HepG2 (cell line): Measurements from ENCODE around the gene MRLN. TPM values are rescaled to one million over a fixed set of nuclear protein-coding genes. Genes with fewer than 3 reads are reported as not detected.

ENCODE experiments used
- ATAC-seq: fragments of 200-7000 bp; cut with Tn5 transposase; 3 replicates; pipeline ENCODE4 v1.9.1; 2020; ENCODE audit warnings: mild to moderate bottlenecking, moderate library complexity
- BruUV-seq: library from RNA; stranded (reverse); fragments of 400-500 nt; replicated peaks from 2 replicates; lab custom pipeline; 2021; lab: Mats Ljungman, UMichigan
- CTCF ChIA-PET: fragments of 300-600 bp; formaldehyde crosslinking; extraction: SDS; loops from one replicate; lab custom pipeline; 2021; ENCODE audit warnings: low total read pairs, inconsistent platforms, low intra/inter-chr PET ratio; lab: Yijun Ruan, JAX
- POLR2A ChIA-PET: fragments of 350-600 bp; sonication (Branson Sonifier 250); formaldehyde crosslinking; loops from one replicate; lab custom pipeline; 2020; ENCODE audit warnings: antibody characterized with exemption, inconsistent platforms; lab: Yijun Ruan, JAX
- DNase-seq: peaks from one replicate; pipeline ENCODE4 v3.0.0-alpha.2; 2015; ENCODE audit warnings: low spot score
- FAIRE-seq: peaks from 3 replicates; lab custom pipeline; 2011; peaks lifted over from hg19 to GRCh38; lab: Jason Lieb, UNC
- H2AFZ ChIP-seq: one replicate; pipeline ENCODE4 v1.6.1; 2011; ENCODE audit warnings: low read length, inconsistent platforms
- H3K27ac ChIP-seq: fragments of 300-600 bp; 3 replicates; pipeline ENCODE4 v1.8.0; 2011; ENCODE audit warnings: mixed run types, mild to moderate bottlenecking, mixed read lengths, low read length, inconsistent platforms; ENCODE audit not compliant: insufficient read depth; ENCODE audit errors: extremely low read length
- H3K27me3 ChIP-seq, 2 experiments: fragments of 200-600 bp in 1 of 2; 2 replicates in 1 of 2; 3 replicates in 1 of 2; pipeline versions ENCODE4 v1.6.0 to v1.8.0; 2011; ENCODE audit warnings: low read length in 2 of 2, mild to moderate bottlenecking in 2 of 2, moderate library complexity in 2 of 2, inconsistent platforms in 1 of 2; ENCODE audit not compliant: insufficient read depth in 2 of 2, control insufficient read depth in 1 of 2
- H3K36me3 ChIP-seq, 2 experiments: fragments of 200-600 bp in 1 of 2; replicated peaks in 1 of 2; 2 replicates in 1 of 2; 3 replicates in 1 of 2; pipeline versions ENCODE4 v1.5.1 to v1.8.0; 2011; ENCODE audit warnings: low read length in 2 of 2, inconsistent platforms in 1 of 2; ENCODE audit not compliant: insufficient read depth in 2 of 2, control insufficient read depth in 1 of 2
- H3K4me1 ChIP-seq: 2 replicates; pipeline ENCODE4 v1.5.1; 2012; ENCODE audit warnings: low read length, inconsistent platforms; ENCODE audit not compliant: insufficient read depth
- H3K4me2 ChIP-seq: 2 replicates; pipeline ENCODE4 v1.6.0; 2011; ENCODE audit warnings: low read depth, low read length, inconsistent platforms
- H3K4me3 ChIP-seq, 3 experiments: fragments of 200-600 bp in 1 of 3; sonication (generic), shearing (Covaris generic) in 1 of 3; replicated peaks in 1 of 3; 2 replicates each; pipeline ENCODE4 v1.5.1; 2011 to 2016; ENCODE audit warnings: low read length in 3 of 3, inconsistent platforms in 2 of 3, low read depth in 2 of 3, mild to moderate bottlenecking in 2 of 3, control low read depth in 1 of 3, mixed read lengths in 1 of 3; ENCODE audit not compliant: insufficient read depth in 1 of 3
- H3K79me2 ChIP-seq: one replicate; pipeline ENCODE4 v1.6.1; 2011; ENCODE audit warnings: low read length, inconsistent platforms; ENCODE audit not compliant: insufficient read depth
- H3K9ac ChIP-seq: 2 replicates; pipeline ENCODE4 v1.6.0; 2011; ENCODE audit warnings: mild to moderate bottlenecking, low read depth, low read length, inconsistent platforms; ENCODE audit not compliant: insufficient read depth
- H3K9me3 ChIP-seq: 2 replicates; pipeline ENCODE4 v1.5.1; 2012; ENCODE audit warnings: mild to moderate bottlenecking, low read length
- H4K20me1 ChIP-seq: 2 replicates; pipeline ENCODE4 v1.6.0; 2011; ENCODE audit warnings: inconsistent platforms, mild to moderate bottlenecking, low read length, moderate library complexity; ENCODE audit not compliant: insufficient read depth
- ARID2 ChIP-seq: sonication (generic); formaldehyde crosslinking; IDR thresholded peaks from 2 replicates; pipeline ENCODE4 v1.8.1; 2022; ENCODE audit warnings: mild to moderate bottlenecking, missing genetic modification reagents, borderline replicate concordance
- ARID5B ChIP-seq: IDR thresholded peaks from 2 replicates; pipeline ENCODE4 v1.4.0; 2020; ENCODE audit warnings: mild to moderate bottlenecking, missing genetic modification reagents
- CC2D1A ChIP-seq: sonication (generic); formaldehyde crosslinking; IDR thresholded peaks from 2 replicates; pipeline ENCODE4 v1.8.1; 2023; ENCODE audit warnings: mild to moderate bottlenecking, missing genetic modification reagents
- FOSL2 ChIP-seq: sonication (generic); formaldehyde crosslinking; IDR thresholded peaks from 2 replicates; pipeline ENCODE4 v1.4.0; 2020; ENCODE audit warnings: missing genetic modification reagents
- GATA4 ChIP-seq: sonication (generic); IDR thresholded peaks from 2 replicates; pipeline ENCODE4 v1.6.1; 2016; ENCODE audit warnings: antibody characterized with exemption, low read depth, borderline replicate concordance
- KLF16 ChIP-seq, 2 experiments: sonication (generic) in 1 of 2; formaldehyde crosslinking in 1 of 2; IDR thresholded peaks; 2 replicates each; pipeline versions ENCODE4 v1.6.1 to v1.8.0; 2016 to 2023; ENCODE audit warnings: missing genetic modification reagents in 2 of 2, missing compliant biosample characterization in 1 of 2
- SIN3A ChIP-seq: IDR thresholded peaks from 2 replicates; pipeline ENCODE4 v1.6.1; 2011; ENCODE audit warnings: low read depth, mild to moderate bottlenecking, control low read depth, low read length, borderline replicate concordance
- ZNF18 ChIP-seq: sonication (generic); formaldehyde crosslinking; IDR thresholded peaks from 2 replicates; pipeline ENCODE4 v1.8.0; 2022; ENCODE audit warnings: mild to moderate bottlenecking, missing genetic modification reagents; ENCODE audit not compliant: insufficient replicate concordance
- ZNF326 ChIP-seq: sonication (generic); formaldehyde crosslinking; IDR thresholded peaks from 2 replicates; pipeline ENCODE4 v1.4.0; 2020; ENCODE audit warnings: missing genetic modification reagents, borderline replicate concordance
- ZNF367 ChIP-seq: sonication (generic); formaldehyde crosslinking; IDR thresholded peaks from 2 replicates; pipeline ENCODE4 v1.4.0; 2020; ENCODE audit warnings: missing genetic modification reagents, borderline replicate concordance
- ZNF382 ChIP-seq: sonication (generic); formaldehyde crosslinking; IDR thresholded peaks from 2 replicates; pipeline ENCODE4 v1.5.0; 2020; ENCODE audit warnings: missing genetic modification reagents, mild to moderate bottlenecking, borderline replicate concordance
- WGBS: methylation state at CpG from one replicate; pipeline ENCODE4 v1.1.6; 2017; ENCODE audit warnings: low lambda C conversion rate; 5-methylcytosine and 5-hydroxymethylcytosine counted together
- in situ Hi-C: cut with HindIII; loops from 2 replicates; pipeline ENCODE4 v1.10.0; 2017; ENCODE audit warnings: low pct_unique_long_range_greater_than_20kb; ENCODE audit not compliant: extremely low pct_ligation_motif_present
- intact Hi-C: fragments of 100-400 bp; cut with micrococcal nuclease; formaldehyde crosslinking; loops from one replicate; pipeline ENCODE4 v1.10.0; 2022; ENCODE audit not compliant: unreplicated experiment
- polyA plus RNA-seq, 8 experiments: library from polyadenylated mRNA; depleted of rRNA in 3 of 8; stranded (reverse) in 7 of 8; unstranded in 1 of 8; fragments of >200 nt; fragmentation: Illumina TruSeq in 4 of 8; extraction: Trizol in 4 of 8; gene quantifications; 2 replicates each; pipeline versions ENCODE4 v1.2.1 to v1.2.3, GENCODE V29; 2011 to 2016; ENCODE audit warnings: low read depth in 4 of 8, missing spikeins in 1 of 8, mixed read lengths in 1 of 8; ENCODE audit not compliant: insufficient read depth in 1 of 8
- total RNA-seq, 5 experiments: library from RNA; depleted of rRNA; stranded (reverse); fragments of >200 nt; fragmentation: Illumina TruSeq; extraction: Trizol; gene quantifications; 2 replicates each; pipeline ENCODE4 v1.2.3, GENCODE V29; 2016; ENCODE audit warnings: low read depth in 1 of 5
- TF ChIP-seq, protein P1 (sequence below): sonication (generic); formaldehyde crosslinking; IDR thresholded peaks from 2 replicates; pipeline ENCODE4 v1.8.0; 2022; ENCODE audit warnings: mild to moderate bottlenecking, missing genetic modification reagents, borderline replicate concordance

The MRLN gene
- total and polyA plus RNA-seq, 2 of the 13 experiments (the other 11 are each of a cell fraction or from before 2014, with no cell fraction given), result not detected

DNA sequence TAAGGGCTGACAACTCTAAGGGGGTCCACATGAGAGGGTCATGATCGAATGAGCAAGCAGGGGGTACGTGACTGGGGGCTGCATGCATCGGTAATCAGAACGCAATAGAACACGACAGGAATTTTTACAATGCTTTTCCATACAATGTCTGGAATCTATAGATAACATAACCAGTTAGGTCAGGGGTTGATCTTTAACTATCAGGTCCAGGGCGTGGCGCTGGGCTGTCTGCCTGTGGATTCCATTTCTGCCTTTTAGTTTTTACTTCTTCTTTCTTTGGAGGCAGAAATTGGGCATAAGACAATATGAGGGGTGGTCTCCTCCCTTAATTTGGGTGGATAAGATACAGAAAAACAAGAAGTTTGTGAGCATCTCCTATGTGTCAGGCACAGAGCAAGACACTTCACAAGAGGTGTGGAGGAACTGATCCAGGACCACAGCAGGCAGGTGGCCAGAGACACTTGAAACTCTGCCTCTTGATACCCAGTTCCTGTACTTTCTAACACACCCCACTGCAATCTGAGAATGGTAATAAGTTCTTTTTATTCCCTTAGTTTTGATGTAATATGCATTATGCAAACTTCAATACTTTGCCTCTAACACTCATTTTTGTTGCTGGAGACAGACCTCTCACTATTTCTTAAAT, 18.0 kb upstream of the MRLN start:
- no peaks in the 10 kb centered on the region; a peak in 1 of 5 replicates for H3K27me3 ChIP-seq
- CTCF ChIA-PET, result no interaction called here
- no TSS peak for BruUV-seq
- no peak overlapping the region for H3K27ac ChIP-seq
- no peak for DNase-seq
- ATAC-seq, result no peak
- POLR2A ChIA-PET, result no interaction called here
- no peak overlapping the region for H2AFZ ChIP-seq
- H3K36me3 ChIP-seq, result no peaks in the 10 kb centered on the region
- H3K9ac ChIP-seq, result no peak overlapping the region
- H3K9me3 ChIP-seq, result no peaks in the 10 kb centered on the region
- no peak for FAIRE-seq
- no peaks in the 10 kb centered on the region for H3K4me1 ChIP-seq
- in situ Hi-C loops (no loop called here), intact Hi-C loops (no loop called here)
- H3K4me3 ChIP-seq, result no peak overlapping the region
- WGBS, result 16% methylated on average over 7 of the region's 7 CpGs
- no peak overlapping the region for H3K4me2 ChIP-seq
- H4K20me1 ChIP-seq, result no peaks in the 10 kb centered on the region
- H3K79me2 ChIP-seq, result no peaks in the 10 kb centered on the region
- TF ChIP-seq FOSL2 (CRISPR knock-in tag), result no peak
- TF ChIP-seq ZNF382 (CRISPR knock-in tag), result no peak
- no peak for TF ChIP-seq KLF16 (CRISPR knock-in tag; IDR thresholded peaks at IDR 0.05)
- no peak for TF ChIP-seq ZNF326
- TF ChIP-seq ARID2 (CRISPR knock-in tag), result no peak
- TF ChIP-seq GATA4, result no peak
- TF ChIP-seq ZNF367, result no peak
- TF ChIP-seq ZNF18, result no peak
- TF ChIP-seq, protein P1, sequence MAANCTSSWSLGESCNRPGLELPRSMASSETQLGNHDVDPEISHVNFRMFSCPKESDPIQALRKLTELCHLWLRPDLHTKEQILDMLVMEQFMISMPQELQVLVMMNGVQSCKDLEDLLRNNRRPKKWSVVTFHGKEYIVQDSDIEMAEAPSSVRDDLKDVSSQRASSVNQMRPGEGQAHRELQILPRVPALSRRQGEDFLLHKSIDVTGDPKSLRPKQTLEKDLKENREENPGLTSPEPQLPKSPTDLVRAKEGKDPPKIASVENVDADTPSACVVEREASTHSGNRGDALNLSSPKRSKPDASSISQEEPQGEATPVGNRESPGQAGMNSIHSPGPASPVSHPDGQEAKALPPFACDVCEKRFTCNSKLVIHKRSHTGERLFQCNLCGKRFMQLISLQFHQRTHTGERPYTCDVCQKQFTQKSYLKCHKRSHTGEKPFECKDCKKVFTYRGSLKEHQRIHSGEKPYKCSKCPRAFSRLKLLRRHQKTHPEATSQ, result no peak
- no peak for TF ChIP-seq SIN3A
- TF ChIP-seq ARID5B (CRISPR knock-in tag), result no peak
- TF ChIP-seq CC2D1A (CRISPR knock-in tag), result no peak
